Brain microvascular endothelial cell (primary cell): ENCODE measurements around the gene MYBBP1A.

ENCODE experiments used
- DNase-seq: peaks from one replicate; pipeline ENCODE4 v3.0.0-alpha.2; 2020
- H3K27ac ChIP-seq: fragments of 250-450 bp; sonication (Bioruptor Pico); 2 replicates; pipeline ENCODE4 v1.5.1; 2020; ENCODE audit warnings: mild to moderate bottlenecking, moderate library complexity
- H3K27me3 ChIP-seq: fragments of 250-450 bp; sonication (Bioruptor Pico); replicated peaks from 2 replicates; pipeline ENCODE4 v1.5.1; 2020; ENCODE audit warnings: mild to moderate bottlenecking
- H3K36me3 ChIP-seq: fragments of 250-450 bp; sonication (Bioruptor Pico); replicated peaks from 2 replicates; pipeline ENCODE4 v1.5.1; 2020; ENCODE audit warnings: mild to moderate bottlenecking
- H3K4me3 ChIP-seq: 2 replicates; pipeline ENCODE4 v1.5.1; 2011; ENCODE audit warnings: low read depth, mild to moderate bottlenecking, control low read depth, low read length, moderate library complexity
- CTCF ChIP-seq: IDR thresholded peaks from 2 replicates; pipeline ENCODE4 v1.5.1; 2011; ENCODE audit warnings: low read depth, mild to moderate bottlenecking, moderate library complexity, low read length, control low read depth, inconsistent platforms; ENCODE audit errors: missing control alignments
- in situ Hi-C: cut with HindIII; loops from 2 replicates; pipeline ENCODE4 v1.10.0; 2017; ENCODE audit warnings: low sequenced_read_pairs, low pct_ligation_motif_present

MYBBP1A gene

DNA sequence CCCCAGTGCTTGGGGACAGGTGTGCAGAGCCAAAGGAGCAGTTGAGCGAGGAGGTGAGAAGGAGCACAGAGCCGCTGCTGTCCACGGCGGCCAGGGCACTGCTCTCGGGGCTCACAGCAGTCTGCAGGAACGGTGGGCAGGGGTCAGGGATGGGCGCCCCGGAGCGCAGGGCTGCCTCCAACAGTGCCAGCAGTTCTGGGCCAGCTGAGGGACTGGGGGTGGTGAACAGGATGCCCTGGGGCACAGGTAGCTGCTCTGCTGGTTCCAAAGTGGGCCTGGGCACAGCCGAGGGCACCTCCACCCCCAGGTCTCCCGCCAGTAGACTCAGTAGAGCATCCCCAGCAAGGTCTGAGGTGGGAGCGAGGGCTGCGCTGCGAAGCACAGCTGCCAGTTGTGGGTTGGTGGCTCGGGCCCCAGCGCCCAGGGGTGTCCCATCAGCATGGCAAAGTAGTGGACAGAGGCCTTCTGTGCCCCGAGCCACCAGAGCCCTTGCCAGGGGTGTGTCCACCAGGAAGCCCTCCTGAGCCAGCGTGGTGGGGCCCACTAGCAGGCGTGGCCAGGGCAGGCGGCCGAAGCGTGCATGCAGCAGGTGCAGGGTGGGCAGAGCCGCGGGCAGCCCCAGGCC, 3.3 kb upstream of the MYBBP1A start:
- no peak for TF ChIP-seq CTCF
- in situ Hi-C loops, result no loop called here
- no peak for DNase-seq
- Histone ChIP-seq H3K4me3 (no peak overlapping the region), H3K36me3 (no peaks in the 10 kb centered on the region), H3K27ac (no peak overlapping the region), H3K27me3 (no peaks in the 10 kb centered on the region)

DNA sequence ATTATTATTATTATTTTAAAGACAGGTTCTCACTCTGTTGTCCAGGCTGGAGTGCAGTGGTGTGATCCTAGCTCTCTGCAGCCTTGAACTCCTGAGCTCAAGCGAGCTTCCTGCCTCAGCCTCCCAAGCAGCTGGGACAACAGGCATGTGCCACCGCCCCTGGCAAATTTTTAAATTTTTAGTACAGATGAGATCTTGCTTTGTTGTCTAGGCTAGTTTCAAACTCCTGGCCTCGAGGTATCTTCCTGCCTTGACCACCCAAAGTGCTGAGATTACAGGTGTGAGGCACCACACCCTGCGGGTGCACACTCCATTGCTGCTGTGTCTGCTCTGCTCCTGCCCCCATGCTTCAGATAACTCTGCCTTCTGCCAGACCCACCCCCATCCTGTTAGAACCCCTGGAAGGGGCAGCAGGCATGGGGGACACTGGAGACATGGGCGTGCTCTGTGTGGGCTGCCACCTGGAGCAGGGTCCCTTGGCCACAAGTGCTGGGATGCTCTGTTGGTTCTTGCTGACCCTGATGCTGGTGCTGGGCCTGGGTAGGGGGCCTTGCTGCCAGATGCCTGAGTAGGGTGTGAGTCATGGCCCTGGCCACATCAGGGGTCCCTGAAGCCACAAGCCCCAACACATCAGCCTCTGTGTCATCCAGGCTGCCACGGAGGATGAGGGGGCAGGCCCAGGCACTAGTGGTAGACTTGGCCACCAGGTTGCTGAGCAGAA, 2.6 kb upstream of the MYBBP1A start:
- no peak overlapping the region for H3K4me3 ChIP-seq
- H3K27me3 ChIP-seq, result no peaks in the 10 kb centered on the region
- DNase-seq, result no peak
- no peak overlapping the region for H3K27ac ChIP-seq
- in situ Hi-C loops, result no loop called here
- no peak for TF ChIP-seq CTCF
- H3K36me3 ChIP-seq, result peaks cover 6% of the 10 kb centered on the region

DNA sequence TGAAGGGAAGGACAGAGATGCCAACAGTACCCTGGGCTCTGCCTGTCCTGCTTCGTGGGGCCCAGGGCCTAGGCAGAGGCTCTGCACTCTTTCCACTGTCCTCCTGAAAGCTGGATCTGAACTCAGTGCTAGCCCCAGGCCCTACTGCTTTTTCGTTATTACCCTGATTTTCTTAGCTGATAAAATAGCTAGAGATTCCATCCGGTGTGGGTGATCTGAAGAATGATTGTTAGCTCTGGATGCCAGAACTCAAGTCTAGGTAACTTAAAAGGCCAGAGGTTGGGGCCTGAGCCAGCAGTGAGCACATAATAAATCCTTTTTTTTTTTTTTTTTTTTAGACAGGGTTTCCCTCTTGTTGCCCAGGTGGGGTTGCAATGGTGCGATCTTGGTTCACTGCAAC, 1.8 kb upstream of the MYBBP1A start:
- H3K27me3 ChIP-seq, result no peaks in the 10 kb centered on the region
- H3K27ac ChIP-seq, result no peak overlapping the region
- TF ChIP-seq CTCF, result no peak
- in situ Hi-C loops, result no loop called here
- no peak overlapping the region for H3K4me3 ChIP-seq
- H3K36me3 ChIP-seq, result peaks cover 12% of the 10 kb centered on the region
- DNase-seq, result no peak

DNA sequence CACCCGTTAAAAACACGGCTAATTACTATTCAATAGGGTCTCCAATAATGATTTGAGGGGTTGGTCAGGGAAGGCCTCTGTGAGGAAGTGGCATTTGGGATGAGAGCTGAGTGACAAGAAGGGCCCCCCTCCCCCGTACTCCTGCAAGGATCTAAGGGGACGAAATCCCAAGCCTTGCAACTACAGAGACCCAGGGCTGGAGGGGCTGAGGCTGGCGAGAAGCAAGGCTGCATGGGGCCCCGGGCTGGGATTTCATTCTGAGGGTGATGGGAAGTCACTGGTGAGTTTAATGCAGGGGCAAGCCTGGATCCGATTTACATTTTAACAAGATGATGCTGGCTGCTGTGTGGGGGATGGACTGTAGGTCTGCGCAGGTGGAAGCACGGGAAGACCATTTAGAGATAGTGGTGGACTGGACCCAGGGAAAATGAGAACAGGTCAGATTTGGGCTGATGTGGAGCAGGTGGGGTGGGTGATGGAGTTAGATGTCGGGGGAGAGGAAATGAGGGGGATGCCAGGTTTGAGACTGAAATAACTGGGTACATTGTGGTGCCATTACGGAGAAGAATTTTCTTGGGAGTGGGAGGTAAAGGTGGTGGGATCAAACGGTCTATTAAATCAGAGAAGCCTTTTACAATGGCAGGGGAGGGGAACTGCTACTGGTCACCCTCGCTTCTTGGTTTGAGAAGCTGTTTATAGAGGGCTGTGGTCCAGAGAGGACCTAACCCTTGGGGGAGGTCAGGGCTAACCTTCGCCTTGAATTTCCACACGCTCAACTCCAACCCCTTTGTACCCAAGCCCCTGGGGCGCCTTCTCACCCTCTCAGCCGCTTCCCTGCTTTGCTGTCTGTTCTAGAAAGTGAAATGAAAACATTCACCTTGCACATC, 932 bp upstream of the MYBBP1A start:
- no peak for TF ChIP-seq CTCF
- H3K36me3 ChIP-seq, result peaks cover 19% of the 10 kb centered on the region
- no peak for DNase-seq
- peak overlapping the region; percentile 97 for H3K4me3 ChIP-seq
- in situ Hi-C loops, result no loop called here
- no peak overlapping the region for H3K27ac ChIP-seq
- H3K27me3 ChIP-seq, result no peaks in the 10 kb centered on the region

DNA sequence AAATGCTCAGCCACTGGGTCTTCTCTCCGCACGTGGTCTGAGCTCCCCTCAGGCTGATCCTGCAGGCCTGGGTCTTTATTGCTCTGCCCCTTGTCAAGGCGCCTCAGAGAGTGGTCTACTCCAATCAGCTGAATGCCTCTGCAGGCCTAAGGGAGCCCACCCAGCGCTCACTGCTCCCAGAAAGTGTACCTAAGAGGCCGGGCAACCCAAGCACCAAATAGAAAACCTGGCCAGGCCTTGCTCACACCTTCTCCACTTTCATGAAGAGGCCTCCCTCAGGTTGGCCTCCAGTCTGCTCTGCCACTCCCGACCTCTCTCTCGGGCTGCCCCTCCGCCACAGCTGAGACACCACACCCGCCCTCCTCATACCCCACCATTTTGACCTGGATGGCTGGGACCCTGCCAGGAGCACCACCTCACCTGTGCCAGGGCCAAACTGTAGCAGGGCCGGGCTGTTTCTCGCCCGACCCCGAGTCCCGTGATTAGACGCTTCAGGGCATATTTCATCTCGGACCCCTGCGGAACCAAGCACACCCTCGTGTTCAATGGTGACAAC, 665 bp downstream of the MYBBP1A start:
- TF ChIP-seq CTCF, result no peak
- peak overlapping the region; percentile 1 for H3K27ac ChIP-seq
- DNase-seq, result no peak
- in situ Hi-C loops, result no loop called here
- peak overlapping the region; percentile 97 for H3K4me3 ChIP-seq
- H3K36me3 ChIP-seq, result peaks cover 33% of the 10 kb centered on the region
- no peaks in the 10 kb centered on the region for H3K27me3 ChIP-seq
